HG03025 (cell line): ENCODE data around the gene MTRF1L.
A peak's percentile ranks its signal among the peaks of the same experiment; 100 is the strongest.
"Not testable (repeated sequence)": the region's sequence is repeated elsewhere in the genome, so short reads cannot be mapped to it uniquely, and the experiment has no call there.

Experiments used
- ATAC-seq: cut with Tn5 transposase; IDR thresholded peaks from one replicate; pipeline ENCODE4 v1.9.1; 2021; ENCODE audit warnings: mild to moderate bottlenecking, moderate library complexity; ENCODE audit not compliant: unreplicated experiment, low FRiP score

MTRF1L gene

DNA sequence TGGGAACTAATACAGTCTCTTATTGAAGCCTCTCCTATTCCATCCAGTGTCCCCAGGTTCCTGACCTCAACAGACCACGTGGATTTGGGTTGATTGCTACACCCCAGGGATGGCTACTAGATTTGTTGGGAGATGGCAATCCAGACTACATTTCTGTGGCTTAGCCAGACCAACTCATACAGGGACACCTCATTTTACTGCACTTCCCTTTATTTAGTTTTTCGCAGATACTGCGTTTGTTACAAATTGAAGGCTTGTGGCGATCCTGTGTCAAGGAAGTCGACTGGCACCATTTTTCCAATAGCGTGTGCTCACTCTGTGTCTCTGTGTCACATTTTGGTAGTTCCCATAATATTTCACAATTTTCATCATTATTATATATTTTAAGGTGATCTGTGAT, 10.3 kb upstream of the MTRF1L start:
- no peak for ATAC-seq

DNA sequence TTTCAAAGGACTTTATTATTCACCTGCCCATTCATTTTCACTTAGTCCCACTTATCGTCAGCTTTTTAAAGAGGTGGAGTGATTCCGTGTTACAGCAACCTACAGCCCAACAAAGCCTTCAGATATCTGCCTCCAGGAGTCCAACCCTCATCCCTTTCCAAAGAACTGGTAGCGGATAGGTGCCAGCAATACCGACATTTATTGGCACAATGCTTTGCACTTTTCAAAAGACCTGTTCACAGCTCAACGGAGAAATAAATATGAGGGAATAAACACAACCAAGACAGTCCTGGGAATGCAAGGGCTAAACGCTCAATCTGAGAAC, 819 bp upstream of the MTRF1L start:
- ATAC-seq = no peak

DNA sequence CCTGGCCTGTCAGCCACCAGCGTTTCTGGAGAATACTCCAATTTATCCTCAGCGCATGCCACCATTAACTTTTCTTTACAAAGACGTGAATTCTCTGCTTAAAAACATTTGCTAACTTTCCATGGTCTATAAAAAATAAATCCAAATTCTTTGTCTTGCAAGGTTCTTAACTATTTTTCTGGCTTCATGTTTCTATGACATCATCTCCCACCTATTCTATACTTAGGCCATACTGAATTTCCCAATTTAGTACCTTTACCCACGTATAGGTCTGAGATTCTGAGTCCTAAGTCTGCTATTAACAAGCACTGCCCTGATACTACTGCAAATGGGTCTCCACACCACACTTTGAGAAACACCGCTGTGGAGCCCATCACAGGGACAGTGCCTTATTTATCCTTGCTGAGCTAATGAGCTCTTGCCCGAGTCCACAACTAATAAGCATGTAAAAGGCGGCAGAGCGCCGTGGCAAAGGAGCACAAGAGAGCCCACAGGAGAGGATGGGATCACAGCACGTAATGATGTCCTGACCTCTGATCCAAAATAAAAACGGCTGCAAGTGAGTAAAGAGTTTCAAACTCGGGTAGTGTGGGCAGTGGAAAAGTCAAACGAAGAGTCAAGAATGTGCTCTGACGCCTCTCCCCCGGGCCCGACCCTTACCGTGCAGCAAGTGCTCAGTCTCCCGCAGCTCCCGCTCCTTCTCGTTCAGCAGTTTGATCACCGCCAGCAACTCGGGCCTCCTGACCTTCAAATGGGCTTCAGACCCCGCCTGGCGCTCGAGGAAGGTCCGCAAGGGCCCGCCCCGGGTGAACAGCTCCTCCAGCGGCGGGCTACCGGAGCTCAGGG, 519 bp downstream of the MTRF1L start:
- peak; percentile 25 for ATAC-seq

DNA sequence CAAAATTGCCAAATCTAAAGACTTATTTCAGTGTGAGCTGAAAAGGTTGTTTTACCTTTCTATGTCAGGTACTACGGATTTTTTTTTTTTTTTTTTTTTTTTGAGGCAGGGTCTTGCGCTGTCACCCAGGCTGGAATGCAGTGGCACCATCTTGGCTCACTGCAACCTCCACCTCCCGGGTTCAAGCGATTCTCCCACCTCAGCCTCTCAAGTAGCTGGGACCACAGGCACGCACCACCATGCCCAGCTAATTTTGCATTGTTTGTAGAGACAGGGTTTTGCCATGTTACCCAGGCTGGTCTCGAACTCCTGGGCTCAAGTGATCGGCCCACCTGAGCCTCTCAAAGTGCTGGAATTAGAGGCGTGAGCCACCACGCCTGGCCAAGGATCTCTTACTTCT, 1.7 kb downstream of the MTRF1L start:
- not testable (repeated sequence) for ATAC-seq

DNA sequence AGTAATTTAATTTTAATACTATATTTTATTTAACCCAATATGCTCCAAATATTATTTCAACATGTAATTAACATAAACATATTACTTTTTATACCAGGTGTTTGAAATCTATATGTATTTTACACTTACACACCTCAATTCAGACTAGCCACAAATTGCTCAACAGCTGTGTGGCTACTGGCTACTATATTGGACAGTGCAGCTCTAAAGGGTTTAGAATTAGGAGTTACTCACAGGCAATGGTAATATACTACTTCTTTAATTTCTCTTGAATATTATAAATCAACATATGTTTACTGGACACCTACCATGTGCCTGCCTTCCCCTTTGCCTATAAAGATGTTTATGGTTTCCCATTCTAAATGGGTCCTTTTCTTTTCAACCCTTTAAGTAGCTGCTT, 2.3 kb downstream of the MTRF1L start:
- no peak for ATAC-seq

DNA sequence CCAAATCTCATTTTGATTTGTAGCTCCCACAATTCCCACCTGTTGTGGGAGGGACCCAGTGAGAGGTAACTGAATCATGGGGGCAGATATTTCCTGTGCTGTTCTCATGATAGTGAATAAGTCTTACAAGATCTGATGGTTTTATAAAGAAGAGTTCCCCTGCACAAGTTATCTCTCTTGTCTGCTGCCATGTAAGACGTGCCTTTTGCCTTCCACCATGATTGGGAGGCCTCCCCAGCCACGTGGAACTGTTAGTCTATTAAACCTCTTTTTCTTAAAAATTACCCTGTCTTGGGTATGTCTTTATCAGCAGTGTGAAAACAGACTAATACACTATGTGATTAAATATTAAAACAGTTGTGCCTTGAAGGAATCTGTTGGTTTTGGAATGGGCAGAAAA, 3.0 kb downstream of the MTRF1L start:
- not testable (repeated sequence) for ATAC-seq

DNA sequence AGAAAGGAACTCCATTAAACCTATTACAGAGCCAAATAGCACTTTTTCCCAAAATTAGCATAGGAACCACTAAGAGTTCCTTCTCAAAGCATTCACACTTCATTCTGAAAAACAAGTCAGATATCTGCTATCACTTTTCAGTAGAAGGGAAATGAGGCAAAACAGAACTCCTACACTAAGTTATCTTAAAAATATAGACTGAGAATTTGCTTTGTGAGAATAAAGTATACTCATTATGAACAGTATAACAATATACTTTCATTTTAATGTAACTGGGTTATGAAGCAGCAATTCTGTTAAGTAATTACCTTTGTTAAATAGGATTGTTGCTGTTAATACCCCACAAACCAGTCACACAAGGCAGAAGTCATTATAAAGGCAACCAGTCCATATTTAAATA, 8.7 kb downstream of the MTRF1L start:
- ATAC-seq = no peak

DNA sequence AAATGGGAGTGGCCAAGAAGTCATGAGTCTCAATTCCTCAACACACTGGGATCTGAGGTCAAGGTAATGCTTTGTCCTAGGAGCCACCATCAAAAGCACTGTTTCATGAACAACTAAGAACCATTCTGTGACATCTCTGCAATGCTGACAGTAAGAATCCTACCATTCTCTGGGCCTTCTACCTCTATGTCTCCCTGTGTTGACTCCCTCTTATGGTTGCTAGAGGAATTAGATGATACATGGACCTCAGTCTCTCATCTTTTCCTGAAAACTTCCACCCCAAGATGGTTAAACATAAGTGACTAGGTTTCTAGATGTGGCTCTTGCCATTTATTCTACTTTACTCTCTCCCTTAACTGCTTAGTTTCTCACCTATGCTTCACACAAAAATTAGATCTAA, 9.1 kb downstream of the MTRF1L start:
- no peak for ATAC-seq

DNA sequence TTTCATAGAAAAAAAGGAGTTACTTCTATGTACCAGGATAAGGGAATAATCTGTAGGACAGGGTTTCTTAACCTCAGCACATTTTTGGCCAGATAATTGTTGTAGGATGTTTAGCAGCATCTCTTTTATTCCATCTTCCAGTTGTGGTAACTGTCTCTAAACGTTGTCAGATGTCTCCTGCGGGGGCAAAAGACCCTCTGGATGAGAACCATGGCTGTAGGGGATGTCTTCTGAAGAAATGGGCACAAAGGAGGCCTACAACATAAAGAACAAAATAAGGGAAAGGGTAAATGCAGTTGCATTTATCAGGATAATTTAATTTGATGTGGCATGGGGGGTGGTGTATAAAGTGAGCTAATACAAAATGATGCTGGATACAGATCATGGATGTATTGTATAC, 15.5 kb downstream of the MTRF1L start:
- ATAC-seq = no peak

DNA sequence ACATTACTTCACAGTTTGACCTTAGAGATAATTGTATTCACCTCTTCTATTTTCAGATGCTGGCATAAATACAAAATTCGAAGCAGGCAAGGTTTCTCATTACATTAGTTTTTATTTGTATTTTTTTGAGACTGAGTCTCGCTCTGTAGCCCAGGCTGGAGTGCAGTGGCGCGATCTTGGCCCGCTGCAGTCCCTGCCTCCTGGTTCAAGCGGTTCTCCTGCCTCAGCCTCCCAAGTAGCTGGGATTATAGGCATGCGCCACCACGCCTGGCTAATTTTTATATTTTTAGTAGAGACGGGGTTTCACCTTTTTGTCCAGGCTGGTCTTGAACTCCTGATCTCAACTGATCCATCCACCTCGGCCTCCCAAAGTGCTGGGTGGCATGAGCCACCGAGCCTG, 17.2 kb downstream of the MTRF1L start:
- ATAC-seq = not testable (repeated sequence)

DNA sequence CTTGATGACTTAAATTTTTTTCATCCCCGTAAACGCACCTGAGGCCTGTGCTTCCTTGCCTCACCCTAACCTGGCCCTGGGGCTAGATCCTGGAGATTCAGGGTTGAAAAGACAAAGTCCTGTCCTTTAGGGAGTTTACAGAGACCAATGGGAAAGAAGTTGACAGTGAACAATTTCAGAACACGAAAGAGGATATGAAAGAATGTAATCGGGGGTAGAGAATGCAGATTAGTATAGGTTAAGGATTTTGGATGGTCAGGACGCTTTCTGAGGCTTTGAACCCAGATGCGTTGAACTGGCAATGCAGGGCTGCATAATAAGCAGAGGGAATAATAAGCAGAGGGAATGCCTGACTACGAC, 18.0 kb downstream of the MTRF1L start:
- peak; percentile 21 for ATAC-seq

DNA sequence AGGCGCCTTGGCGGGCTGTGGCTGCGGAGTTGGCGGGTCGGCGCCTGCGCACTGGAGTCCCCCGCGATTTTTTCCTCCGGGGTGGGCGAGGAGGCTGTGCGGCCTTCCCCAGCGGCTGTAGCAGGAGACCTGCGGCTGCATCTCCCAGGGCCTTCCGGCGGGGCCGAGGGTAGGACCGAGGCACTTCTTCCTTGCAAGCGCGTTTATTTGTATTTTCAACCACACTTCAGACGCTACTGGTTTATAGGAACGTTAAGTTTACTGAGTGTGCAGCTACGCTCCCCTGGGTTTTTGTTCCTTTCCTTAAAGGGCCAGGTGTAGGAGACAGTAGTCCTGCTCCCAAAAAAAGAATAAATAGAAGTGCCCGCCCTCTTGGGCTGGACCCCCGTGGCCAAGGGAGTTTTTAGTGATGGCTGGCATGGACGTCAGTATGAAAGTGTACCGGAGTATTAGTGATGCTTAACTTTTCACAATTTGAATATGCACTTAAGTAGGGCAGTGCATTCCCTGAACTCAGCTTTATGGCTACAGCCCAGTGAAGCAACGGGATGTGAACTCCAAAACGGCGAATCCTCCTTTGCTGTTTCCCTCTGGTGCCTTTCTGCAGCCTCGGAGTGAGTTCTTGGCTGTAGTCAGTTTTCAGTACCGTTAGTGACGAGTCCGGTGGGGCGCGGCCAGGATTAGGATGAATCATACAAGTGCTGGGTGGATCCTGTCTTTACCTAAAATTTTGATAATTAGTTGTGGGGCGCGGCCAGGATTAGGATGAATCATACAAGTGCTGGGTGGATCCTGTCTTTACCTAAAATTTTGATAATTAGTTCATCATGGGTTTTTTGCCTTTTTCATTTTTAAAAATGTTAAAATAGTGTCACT, 18.6 kb downstream of the MTRF1L start:
- ATAC-seq = peak; percentile 20

DNA sequence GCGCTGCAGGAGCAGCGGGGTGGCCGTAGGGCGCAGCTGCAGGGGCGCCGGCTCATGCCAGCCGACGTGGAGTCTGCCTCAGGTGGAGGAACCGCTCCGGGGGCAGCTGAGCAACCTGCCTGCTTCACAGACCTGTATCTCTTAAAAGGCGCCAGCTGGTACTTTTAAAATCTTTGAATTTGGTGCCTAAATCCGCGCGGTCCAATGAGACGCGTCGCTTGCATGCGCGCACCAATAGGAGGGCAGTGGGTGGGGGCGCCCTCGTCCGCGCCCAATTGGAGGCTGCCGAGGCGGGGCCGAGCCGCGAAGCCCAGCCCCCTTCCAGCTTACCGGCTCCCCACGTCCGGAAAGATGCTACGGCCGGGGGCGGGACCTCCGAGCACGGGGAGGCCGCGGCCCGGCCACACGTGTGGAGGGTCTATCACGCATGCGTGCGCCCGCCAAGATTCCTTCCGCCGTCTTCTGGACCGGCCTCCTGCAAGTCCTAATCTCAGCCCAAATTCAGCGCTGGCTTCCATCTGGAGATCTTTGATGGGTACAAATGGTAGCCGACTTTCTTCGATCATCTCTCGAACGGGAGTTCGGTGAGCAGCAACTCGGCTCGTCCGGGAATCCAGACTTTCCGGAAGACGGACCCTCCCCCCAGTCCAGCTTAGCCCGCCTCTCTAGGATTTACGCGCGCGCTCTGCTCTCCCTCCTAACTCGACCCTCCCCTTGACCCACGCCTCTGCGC, 19.4 kb downstream of the MTRF1L start, which contains the start of gene FBXO5:
Gene FBXO5, minus strand, starts transcription at position 138 of the 733 bp plus-strand sequence. Its CDS starts 82 bp downstream, at position 56.
- peak; percentile 85 for ATAC-seq

DNA sequence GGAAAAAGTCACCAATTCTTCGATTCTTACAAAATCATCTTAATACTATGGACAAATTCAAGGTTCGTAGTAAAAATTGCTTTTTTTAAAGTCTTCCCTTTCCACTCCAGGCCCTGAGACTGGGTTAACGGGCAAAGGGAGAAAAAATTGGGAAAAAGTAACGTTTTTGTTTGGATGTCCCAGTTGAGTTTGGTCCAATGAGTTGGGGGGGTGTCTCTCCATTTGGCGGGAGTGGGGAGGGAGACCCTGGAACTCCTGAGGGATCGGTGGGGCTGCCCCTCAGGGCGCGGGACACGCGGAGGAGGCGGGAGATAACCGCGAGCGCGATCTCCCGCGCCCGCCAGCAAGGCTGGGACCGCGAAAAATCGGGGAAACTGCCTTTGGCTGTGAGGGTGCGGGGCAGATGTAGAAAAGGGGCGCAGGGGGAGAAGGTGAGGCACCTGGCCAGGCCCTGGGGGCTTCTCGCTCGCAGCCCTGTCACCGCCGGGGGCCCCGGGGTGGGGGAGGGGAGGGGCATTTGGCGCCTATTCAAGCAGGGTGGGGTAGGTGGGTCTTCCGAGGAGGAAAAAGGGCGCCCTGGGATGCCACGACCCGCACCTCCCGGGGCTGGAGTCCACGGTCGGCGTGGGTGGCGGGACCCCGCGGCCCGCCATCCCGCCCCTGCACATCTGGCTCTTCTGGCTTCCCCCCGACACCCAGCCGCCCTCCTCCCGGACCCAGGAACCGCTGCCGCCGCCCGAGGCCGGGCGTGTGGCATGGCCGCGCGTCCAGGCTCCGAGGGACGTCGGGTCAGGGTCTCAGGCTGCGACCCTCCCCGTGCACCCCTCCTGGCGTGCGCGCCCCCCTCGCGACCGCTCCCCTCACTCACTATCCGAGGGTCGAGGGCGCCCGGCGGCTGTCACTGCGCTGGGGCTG, 20.3 kb downstream of the MTRF1L start:
- peak; percentile 0 for ATAC-seq

DNA sequence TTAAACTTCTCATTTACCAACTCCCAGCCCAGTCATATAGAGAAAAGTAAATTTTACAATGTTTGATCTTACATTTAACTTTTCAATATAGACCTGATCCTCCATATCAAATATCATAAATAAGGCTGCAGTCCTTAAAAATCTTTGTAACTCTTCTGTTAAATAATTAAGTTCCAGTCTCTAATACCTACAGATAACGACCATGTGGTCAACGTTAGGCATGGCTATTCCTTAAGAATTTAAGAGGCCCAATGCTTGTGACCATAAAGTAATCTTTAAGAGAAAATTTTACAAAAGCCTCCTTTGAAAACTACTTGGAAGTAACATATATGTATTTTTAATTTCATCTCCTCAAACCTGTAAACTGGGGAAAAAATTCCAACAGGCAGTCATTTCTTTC, 21.3 kb downstream of the MTRF1L start:
- ATAC-seq = no peak

DNA sequence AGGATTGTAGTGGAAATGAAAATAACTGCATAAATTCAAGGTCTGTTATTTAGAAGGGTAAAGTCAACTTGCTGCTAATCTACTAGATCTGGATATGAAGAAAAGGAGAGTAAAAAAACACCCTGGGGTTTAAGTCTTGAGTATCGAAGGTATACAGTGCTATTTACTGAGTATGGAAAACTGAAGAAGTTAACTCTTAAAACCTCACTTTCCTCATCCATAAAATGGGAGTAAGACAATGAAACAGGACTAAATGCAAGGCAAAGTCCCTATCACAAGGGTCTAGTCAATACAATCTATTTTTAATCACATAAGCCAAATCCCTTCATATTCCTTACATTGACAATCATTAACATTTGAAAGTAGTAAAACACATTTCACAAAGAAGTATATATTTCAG, 21.9 kb downstream of the MTRF1L start:
- ATAC-seq = no peak

DNA sequence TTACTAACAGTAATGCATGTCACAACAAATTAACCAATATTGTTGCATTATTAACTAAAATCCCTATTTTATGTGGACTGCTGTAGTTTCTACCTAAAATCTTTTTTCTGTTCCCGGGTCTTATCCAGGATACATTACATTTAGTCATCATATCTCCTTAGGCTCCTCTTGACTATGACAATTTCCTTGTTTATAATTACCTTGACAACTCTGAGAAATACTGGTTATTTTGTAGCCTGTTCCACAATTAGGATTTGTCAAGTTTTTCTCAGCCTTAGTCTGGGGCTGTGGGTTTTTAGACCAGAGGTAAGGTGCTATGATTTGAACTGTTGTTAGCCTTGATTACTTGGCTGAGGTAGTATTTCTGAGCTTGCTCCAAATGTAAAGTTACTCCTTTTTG, 23.4 kb downstream of the MTRF1L start:
- no peak for ATAC-seq

DNA sequence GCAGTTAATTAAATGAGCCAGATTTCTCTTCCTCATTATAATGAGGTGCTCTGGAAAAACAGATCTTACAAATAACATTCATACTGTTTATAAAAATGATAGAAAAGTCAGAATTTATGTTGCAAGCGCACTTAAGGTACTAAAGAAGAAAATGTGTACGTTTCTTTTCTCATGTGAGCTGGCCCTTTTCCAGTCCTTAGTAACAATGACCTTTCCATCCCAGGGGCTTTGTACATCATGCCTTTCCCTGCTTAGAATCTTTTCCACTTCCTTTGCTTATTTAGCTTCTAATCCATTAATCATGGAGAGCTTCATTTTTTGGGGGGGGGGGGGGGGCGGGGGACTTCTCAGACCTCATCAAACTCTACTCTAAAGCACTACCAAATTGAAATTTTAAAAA, 24.5 kb downstream of the MTRF1L start:
- no peak for ATAC-seq

DNA sequence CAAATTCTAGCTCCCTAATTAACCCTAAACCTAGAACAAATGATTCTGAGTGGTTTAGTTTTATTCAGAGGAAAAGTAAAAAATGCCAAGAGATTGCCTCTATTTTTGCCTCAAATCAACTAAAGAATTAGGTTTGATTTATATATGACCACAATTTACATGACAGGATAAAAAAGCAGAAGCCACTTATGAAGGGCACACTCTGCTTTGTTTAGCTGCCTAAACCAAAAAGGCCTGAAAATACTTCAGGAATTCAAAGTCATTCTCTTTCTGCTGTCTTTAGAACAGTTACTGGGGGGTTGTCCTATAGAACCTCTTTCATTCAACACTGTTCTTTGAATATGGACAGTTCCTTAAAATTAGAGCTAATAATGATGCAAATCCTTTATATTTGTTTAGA, 25.0 kb downstream of the MTRF1L start:
- no peak for ATAC-seq

DNA sequence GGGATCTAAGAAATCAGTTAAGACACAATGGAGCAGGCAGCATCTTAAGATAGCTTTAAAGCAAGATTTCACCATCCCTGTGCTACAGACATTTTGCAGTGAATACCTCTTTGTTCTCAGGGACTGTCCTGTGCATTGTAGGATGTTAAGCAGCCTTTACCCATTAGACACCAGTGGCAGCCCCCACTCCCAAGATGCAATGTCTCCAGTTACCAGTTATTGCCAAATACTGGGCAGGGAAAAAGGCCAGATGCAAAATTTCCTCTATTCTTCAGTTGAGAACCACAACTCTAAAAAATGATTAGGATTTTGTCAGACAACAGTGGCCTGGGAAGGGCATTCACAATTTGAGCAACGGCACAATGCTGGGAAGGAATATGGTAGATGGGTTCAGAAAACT, 25.8 kb downstream of the MTRF1L start:
- ATAC-seq = no peak
